Ishikawa (cell line): ENCODE results near the gene RNASE13.
A peak's percentile ranks its signal among the peaks of the same experiment; 100 is the strongest.

ENCODE experiments used
- CEBPB ChIP-seq: IDR thresholded peaks from 2 replicates; pipeline ENCODE4 v1.6.1; 2012
- CREB1 ChIP-seq: IDR thresholded peaks from 2 replicates; pipeline ENCODE4 v1.6.1; 2012; ENCODE audit warnings: low read depth
- EGR1 ChIP-seq: IDR thresholded peaks from 2 replicates; pipeline ENCODE4 v1.6.1; 2012
- EP300 ChIP-seq: IDR thresholded peaks from 2 replicates; pipeline ENCODE4 v1.6.1; 2012; ENCODE audit warnings: borderline replicate concordance
- FOXM1 ChIP-seq: IDR thresholded peaks from 2 replicates; pipeline ENCODE4 v1.6.1; 2012; ENCODE audit warnings: low read depth, borderline replicate concordance
- NFIC ChIP-seq: IDR thresholded peaks from 2 replicates; pipeline ENCODE4 v1.6.1; 2012
- RAD21 ChIP-seq: IDR thresholded peaks from 2 replicates; pipeline ENCODE4 v1.6.1; 2012; ENCODE audit warnings: low read depth
- REST ChIP-seq: IDR thresholded peaks from 2 replicates; pipeline ENCODE4 v1.6.1; 2012; ENCODE audit warnings: low read depth, mild to moderate bottlenecking
- TAF1 ChIP-seq: IDR thresholded peaks from 2 replicates; pipeline ENCODE4 v1.6.1; 2012; ENCODE audit warnings: low read depth, mild to moderate bottlenecking
- TCF12 ChIP-seq: IDR thresholded peaks from 2 replicates; pipeline ENCODE4 v1.6.1; 2012; ENCODE audit warnings: low read depth
- TEAD4 ChIP-seq: IDR thresholded peaks from 2 replicates; pipeline ENCODE4 v1.6.1; 2012
- USF1 ChIP-seq: IDR thresholded peaks from 2 replicates; pipeline ENCODE4 v1.6.1; 2012
- YY1 ChIP-seq: IDR thresholded peaks from 2 replicates; pipeline ENCODE4 v1.6.1; 2012; ENCODE audit warnings: low read depth
- ZBTB7A ChIP-seq: IDR thresholded peaks from 2 replicates; pipeline ENCODE4 v1.6.1; 2012; ENCODE audit warnings: low read depth
- TF ChIP-seq, protein P1 (sequence below): IDR thresholded peaks from 2 replicates; pipeline ENCODE4 v1.6.1; 2012

RNASE13 gene

GRCh38 chr14:21068521-21069387 lies 34.1 kb upstream of the RNASE13 start:
- no peak for TF ChIP-seq EGR1
- no peak for TF ChIP-seq FOXM1
- TF ChIP-seq RAD21: peak; percentile 65

- no peak for TF ChIP-seq TAF1
- peak; percentile 64 for TF ChIP-seq RAD21
These were observed 32.4 kb upstream of the RNASE13 start for GRCh38 chr14:21066882-21067502.

DNA sequence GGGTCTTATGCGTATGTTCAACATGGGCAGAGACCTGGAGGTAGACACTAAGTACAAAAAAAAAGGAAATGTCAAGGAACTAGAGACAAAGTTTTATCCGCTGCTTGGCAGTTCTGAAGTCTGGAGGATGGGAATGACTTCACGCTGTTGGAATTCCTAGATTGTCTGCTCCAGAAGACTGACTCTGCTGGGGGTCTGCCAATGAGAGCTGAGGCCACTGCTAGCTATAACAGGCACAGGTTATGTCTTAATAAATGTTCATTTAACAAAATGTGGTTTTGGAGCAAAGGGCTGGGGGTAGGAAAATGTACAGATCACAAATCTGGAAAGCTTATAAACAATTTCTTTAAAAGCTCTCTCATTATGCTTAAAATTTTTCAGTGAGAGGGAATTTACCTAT lies 28.9 kb upstream of the RNASE13 start:
- TF ChIP-seq REST: no peak
- TF ChIP-seq TAF1: no peak
- TF ChIP-seq TEAD4: peak; percentile 68
- TF ChIP-seq RAD21: no peak
- no peak for TF ChIP-seq EGR1
- TF ChIP-seq FOXM1: no peak
- TF ChIP-seq, protein P1, sequence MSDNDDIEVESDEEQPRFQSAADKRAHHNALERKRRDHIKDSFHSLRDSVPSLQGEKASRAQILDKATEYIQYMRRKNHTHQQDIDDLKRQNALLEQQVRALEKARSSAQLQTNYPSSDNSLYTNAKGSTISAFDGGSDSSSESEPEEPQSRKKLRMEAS: no peak

DNA sequence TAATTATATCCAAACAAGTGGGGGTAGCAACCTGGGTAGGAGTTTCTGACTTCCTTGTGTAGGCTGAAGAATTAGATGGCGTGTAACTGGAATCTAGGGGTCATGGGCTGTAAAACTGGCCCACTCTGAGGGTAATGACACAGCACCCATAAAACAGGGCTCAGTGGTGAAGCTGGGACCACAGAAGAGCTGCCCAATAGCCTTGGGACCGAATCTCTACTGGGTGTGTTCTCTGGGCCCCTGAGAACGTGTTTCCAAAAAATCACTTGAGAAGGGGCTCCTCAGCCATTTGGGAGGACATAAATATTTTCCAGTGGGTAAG lies 26.7 kb upstream of the RNASE13 start:
- TF ChIP-seq FOXM1: no peak

GRCh38 chr14:21060614-21061346 lies 26.2 kb upstream of the RNASE13 start:
- no peak for TF ChIP-seq ZBTB7A
- TF ChIP-seq FOXM1: no peak
- no peak for TF ChIP-seq TEAD4
- TF ChIP-seq EP300: no peak
- TF ChIP-seq USF1: no peak
- TF ChIP-seq CREB1: no peak
- TF ChIP-seq REST: no peak
- no peak for TF ChIP-seq NFIC
- no peak for TF ChIP-seq TAF1
- TF ChIP-seq YY1: no peak
- TF ChIP-seq, protein P1: no peak
- no peak for TF ChIP-seq EGR1
- TF ChIP-seq CEBPB: no peak
- TF ChIP-seq RAD21: no peak

DNA sequence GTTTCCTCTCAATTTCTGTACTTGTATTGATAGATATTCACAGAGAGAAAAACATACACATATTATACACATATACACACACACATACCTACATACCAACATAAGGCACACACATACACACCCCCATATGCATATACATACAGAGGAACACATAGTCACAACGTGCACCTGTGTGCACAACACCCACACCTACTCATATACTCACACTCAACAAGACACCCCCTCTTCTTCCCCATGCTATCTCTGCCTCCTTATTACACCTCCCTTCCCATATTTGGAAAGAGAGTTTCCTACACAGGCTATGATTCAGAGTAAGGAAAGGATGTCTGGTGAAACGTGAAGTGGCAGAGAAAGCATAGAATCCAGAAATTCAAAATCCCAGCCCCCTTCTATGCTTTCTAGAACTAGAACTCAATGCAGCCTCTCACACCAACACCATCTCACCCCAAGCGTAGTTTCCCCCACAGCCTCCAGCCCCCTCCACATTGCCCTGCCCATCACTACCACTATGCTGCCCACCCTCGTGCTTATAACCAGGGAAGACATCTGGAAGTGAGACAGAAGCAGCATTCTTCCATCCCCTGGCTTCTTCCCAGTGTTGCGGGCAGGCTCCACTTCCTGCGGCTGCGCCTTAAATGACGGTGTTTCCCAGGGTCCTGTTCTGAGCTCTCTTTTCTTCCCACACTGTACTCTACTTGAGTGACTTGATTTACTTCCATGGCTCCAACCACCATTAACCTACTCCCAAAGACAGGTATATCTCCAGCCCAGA lies 25.4 kb upstream of the RNASE13 start:
- TF ChIP-seq NFIC (no peak), CEBPB (no peak), TAF1 (no peak), REST (no peak), EP300 (no peak), FOXM1 (no peak), YY1 (no peak), EGR1 (no peak), ZBTB7A (no peak), CREB1 (no peak), TCF12 (no peak), USF1 (no peak), RAD21 (no peak), TEAD4 (no peak)
- TF ChIP-seq, protein P1: no peak
